Dendritic cell treated with granulocyte-macrophage colony-stimulating factor and Interleukin-4, amounts not matched to agents 40 ng/mL and 50 ng/mL, for 4 days (primary cell): Measurements from ENCODE around the gene DTX4.
A peak's percentile ranks its signal among the peaks of the same experiment; 100 is the strongest.

Source experiments
- H3K27ac Mint-ChIP-seq: one replicate; pipeline ENCODE4 v1.8.0; 2022; ENCODE audit warnings: mild to moderate bottlenecking, mixed read lengths
- H3K27me3 Mint-ChIP-seq: one replicate; pipeline ENCODE4 v1.8.0; 2022; ENCODE audit warnings: mild to moderate bottlenecking, mixed read lengths
- H3K36me3 Mint-ChIP-seq: one replicate; pipeline ENCODE4 v1.8.0; 2022; ENCODE audit warnings: low read depth, mixed read lengths
- H3K4me1 Mint-ChIP-seq: one replicate; pipeline ENCODE4 v1.8.0; 2022; ENCODE audit warnings: low read depth, mixed read lengths
- H3K4me3 Mint-ChIP-seq: one replicate; pipeline ENCODE4 v1.8.0; 2022; ENCODE audit warnings: mild to moderate bottlenecking, moderate library complexity, mixed read lengths
- H3K9me3 Mint-ChIP-seq: one replicate; pipeline ENCODE4 v1.8.0; 2022; ENCODE audit warnings: mixed read lengths
- intact Hi-C: fragments of 100-400 bp; cut with micrococcal nuclease; formaldehyde crosslinking; loops from one replicate; pipeline ENCODE4 v1.15.0; 2022

The DTX4 gene

DNA sequence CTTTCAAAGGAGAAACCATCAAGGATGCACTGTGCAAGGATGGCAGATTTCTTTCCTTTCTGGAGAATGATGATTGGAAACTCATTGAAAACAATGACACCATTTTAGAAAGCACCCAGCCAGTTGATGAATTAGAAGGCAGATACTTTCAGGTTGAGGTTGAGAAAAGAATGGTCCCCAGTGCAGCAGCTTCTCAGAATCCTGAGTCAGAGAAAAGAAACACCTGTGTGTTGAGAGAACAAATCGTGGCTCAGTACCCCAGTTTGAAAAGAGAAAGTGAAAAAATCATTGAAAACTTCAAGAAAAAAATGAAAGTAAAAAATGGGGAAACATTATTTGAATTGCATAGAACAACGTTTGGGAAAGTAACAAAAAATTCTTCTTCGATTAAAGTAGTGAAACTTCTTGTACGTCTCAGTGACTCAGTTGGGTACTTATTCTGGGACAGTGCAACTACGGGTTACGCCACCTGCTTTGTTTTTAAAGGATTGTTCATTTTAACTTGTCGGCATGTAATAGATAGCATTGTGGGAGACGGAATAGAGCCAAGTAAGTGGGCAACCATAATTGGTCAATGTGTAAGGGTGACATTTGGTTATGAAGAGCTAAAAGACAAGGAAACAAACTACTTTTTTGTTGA lies 19.5 kb upstream of the DTX4 start:
- Mint-ChIP-seq H3K36me3 (peaks cover 43% of the 10 kb centered on the region), H3K9me3 (no peaks in the 10 kb centered on the region), H3K4me3 (peak overlapping the region; percentile 24), H3K27me3 (no peaks in the 10 kb centered on the region), H3K27ac (peak overlapping the region; percentile 2), H3K4me1 (peaks cover 14% of the 10 kb centered on the region)
- intact Hi-C loops: no loop called here

DNA sequence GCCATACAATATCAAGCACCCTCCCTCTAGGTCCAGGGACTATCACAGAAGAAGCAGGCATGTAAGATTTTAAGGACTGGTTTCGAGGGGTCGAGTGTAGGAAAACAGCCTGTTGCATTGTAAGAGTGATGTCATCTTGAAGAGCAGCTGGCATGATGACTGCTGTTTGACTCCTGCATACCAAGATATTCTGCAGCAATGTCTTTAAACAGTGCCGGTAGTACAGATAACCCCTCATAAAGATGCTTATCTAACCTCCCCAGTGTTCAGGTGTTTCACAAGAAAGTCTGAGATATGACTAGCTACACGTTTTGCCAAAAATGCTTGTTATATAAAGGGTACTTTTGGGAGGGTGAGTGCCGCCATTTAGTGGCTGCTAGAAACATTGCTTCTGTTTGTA lies 17.3 kb upstream of the DTX4 start:
- Mint-ChIP-seq H3K9me3 (no peaks in the 10 kb centered on the region), H3K27me3 (no peaks in the 10 kb centered on the region), H3K36me3 (peaks cover 23% of the 10 kb centered on the region), H3K4me3 (no peak overlapping the region), H3K4me1 (peaks cover 26% of the 10 kb centered on the region), H3K27ac (no peak overlapping the region)
- intact Hi-C loops: loop anchor here (5.0 kb wide), 1 partner anchor 97 kb away; no protein-coding TSS in a partner anchor

DNA sequence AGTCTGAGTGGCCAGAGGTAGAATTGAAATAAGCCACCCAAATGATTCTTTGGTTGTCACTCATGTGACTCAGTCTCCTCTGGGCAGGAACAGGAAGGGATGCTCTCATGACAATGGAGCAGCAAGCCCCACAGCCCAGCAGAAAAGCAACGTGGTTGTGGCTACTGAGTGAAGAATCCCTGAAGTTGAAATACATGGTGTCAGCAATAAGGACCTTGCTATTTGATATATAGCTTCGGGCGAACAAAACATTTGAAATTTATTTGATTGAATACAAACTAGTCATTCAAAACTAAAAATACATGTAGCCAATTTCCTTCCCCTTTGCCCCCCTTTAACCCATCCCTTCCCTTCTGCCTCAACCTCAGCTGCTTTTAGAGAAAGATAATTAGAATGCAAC lies 14.5 kb upstream of the DTX4 start:
- Mint-ChIP-seq H3K4me1 (peaks cover 16% of the 10 kb centered on the region), H3K4me3 (no peak overlapping the region), H3K27ac (no peak overlapping the region), H3K27me3 (no peaks in the 10 kb centered on the region), H3K9me3 (no peaks in the 10 kb centered on the region), H3K36me3 (peaks cover 5% of the 10 kb centered on the region)
- intact Hi-C loops: loop anchor here (5.0 kb wide), 1 partner anchor 100 kb away; no protein-coding TSS in a partner anchor

DNA sequence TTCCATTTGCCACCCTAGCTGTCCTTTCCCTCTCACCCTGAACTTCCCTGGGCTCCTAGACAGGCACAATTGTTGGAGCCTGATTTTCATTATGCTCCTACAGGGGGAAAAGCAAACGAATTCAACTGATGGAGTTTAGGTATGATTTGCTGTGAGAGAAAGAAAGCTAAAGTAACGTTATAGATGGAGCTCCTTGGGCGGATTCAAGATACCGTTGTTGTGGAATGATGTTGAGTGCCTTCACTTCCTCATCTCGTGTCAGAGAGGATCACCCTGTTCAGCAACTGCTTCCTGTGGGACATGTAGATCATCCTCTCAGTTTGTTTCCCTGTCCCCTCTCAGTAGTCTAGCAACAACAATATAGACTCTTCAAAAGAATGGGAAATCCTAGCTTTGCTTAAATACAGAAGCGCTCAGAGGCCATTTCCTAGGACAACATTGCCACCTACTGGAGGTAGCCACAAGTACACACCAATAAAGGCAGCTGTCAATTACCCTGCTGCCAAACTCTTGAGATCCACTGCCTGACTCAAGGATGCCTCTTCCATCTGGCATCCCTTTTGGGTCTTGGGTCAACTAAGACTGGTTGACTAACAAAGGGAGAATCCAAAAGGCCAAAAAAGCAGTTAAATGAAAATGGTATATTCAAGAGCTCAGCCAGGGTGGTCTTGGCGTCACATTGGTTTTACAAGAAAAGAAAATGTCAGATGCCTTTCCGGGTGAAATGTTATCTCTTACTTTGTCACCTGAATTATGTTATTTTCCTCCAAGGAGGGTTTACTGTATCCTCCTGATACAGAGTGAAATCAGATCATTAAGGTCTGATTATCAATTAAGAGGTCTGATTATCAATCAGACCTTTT lies 13.5 kb upstream of the DTX4 start:
- intact Hi-C loops: loop anchor here (1.0 to 5.0 kb wide), 3 partner anchors 61 to 199 kb away; no protein-coding TSS in a partner anchor
- Mint-ChIP-seq H3K9me3 (no peaks in the 10 kb centered on the region), H3K36me3 (no peaks in the 10 kb centered on the region), H3K27me3 (peaks cover 2% of the 10 kb centered on the region), H3K27ac (peak overlapping the region; percentile 18), H3K4me3 (no peak overlapping the region), H3K4me1 (peaks cover 12% of the 10 kb centered on the region)

DNA sequence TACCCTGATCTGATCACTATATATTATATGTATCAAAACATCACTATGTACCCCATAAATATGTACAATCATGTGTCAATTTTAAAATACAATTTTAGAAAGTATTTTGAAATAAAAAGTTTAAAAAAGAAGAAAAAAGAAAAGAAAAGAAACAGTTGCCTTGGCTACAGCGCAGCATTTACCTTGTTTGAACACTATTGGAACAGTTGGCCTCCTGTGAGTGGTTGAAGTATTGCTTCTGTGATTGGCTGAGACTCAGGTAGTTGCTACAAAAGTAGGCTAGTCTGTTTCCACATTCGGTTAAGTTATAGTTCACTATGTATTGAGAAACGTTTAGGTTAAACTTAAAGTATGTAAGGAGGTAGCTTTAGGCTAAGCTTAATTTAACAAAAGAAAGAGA lies 7.9 kb upstream of the DTX4 start:
- no peaks in the 10 kb centered on the region for H3K9me3 Mint-ChIP-seq

DNA sequence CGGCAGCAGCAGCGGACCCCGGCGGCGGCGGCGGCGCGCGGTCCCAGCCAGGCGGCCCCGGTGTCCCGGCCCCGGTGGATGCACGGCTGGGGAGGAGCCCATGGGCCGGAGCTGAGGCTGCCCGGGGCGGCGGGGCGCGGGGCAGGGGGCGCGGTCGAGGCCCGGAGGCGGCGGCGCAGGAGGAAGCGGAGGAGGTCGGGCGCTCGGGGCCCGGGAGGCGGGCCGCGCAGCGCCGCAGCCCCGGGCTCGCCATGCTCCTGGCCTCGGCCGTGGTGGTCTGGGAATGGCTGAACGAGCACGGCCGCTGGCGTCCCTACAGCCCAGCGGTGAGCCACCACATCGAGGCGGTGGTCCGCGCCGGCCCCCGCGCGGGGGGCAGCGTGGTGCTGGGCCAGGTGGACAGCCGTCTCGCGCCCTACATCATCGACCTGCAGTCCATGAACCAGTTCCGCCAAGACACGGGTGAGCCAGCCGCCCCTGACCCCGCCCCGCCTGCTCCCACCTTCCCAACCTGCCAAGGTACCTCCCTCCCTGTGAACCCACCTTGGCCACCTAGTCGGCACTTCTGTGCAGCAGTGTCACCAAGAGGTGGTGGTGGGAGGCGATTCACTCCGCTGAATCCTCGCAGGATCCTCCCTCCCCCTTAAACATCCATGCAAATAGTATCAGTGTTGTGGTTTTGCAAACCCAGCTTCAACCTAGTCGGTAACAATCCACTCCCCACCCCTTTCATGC lies 580 bp downstream of the DTX4 start:
- intact Hi-C loops: loop anchor here (2.0 kb wide), 1 partner anchor 34 kb away; no protein-coding TSS in a partner anchor
- Mint-ChIP-seq H3K4me3 (peak overlapping the region; percentile 72), H3K4me1 (peaks cover 17% of the 10 kb centered on the region), H3K36me3 (no peaks in the 10 kb centered on the region), H3K27me3 (peaks cover 24% of the 10 kb centered on the region), H3K9me3 (no peaks in the 10 kb centered on the region), H3K27ac (peak overlapping the region; percentile 28)

More for the DNA sequence above, 7.9 kb upstream of the DTX4 start:
- intact Hi-C loops: no loop called here
- H3K4me3 Mint-ChIP-seq: no peak overlapping the region
- no peak overlapping the region for H3K27ac Mint-ChIP-seq
- H3K27me3 Mint-ChIP-seq: peaks cover 6% of the 10 kb centered on the region
- H3K4me1 Mint-ChIP-seq: no peaks in the 10 kb centered on the region
- no peaks in the 10 kb centered on the region for H3K36me3 Mint-ChIP-seq

DNA sequence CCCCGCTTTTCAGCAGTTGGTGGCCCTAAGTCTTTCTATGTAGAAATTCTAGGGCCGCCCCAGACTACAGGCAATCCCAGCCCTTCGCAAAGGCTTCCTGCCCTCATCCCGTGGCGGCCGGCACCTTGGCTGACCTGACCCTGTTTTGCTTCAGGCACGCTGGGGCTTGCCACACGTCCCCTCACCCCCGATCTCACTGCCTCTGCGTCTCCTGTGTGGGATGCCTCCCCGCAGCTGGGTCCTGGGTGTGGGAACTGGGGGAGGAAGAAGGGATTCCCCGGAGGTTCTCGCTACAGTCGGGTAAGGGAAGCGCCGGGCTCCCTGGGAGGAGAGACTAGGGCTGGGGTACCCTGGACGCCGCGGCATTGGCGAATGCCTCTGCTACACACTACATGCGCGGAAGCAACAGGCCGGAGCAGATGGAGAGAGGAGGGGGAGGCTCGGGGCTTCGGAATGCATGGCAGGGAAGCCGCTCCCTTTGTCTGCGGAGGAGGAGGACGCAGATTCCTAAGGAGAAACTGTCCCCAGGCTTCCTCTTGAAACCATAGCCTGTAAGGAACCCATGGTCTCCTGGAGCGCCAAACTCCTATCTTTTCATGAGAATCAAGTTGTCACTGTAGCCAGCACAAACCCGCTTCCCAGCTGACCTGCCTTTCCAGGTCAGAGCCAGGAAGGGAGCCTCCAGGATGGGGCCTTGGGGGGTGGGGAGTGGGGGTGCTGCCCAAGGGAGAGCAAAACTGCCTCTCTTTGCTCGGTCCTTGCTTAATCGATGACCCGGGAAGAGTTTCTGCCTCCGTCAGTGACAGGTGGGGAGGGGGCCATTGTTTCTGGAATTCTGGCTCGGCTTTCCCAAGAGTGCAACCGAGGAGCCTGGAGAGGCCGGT lies 1.4 kb downstream of the DTX4 start:
- intact Hi-C loops: loop anchor here (2.0 kb wide), 1 partner anchor 33 kb away; no protein-coding TSS in a partner anchor
- peak overlapping the region; percentile 72 for H3K4me3 Mint-ChIP-seq

DNA sequence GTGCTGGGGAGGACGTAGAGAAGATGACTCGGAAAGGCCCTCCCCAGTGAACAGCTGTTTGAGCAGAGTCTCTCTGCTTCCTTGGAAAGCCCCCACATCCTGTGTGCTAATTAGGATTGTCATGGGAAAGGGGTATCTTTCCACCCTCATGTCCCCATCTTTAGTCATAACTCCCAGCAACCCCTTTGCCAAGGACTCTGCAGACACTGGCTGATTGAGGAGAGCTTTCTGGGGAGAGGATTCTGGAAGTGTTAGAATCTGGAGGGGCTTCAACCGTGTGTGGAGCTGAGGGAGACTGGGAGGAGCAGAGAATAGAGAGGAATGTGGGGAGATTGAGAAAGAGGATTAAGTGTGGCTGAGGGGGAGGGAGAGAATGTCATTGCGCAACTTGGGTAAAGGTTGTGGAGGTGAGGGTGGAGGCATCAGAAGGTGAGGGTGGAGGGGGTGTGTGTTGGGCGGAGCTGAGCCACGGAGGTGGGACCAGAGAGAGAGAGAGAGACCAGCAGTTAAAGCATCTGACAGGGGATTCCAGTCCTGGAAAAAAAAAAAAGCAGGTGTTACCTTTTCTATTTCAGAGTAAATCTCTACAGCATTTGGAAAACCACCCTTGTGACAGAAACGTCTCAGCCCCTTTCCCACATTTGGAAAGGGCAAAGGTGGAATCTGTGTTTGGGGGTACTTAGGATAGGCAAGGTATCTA lies 2.2 kb downstream of the DTX4 start:
- no peak overlapping the region for H3K4me3 Mint-ChIP-seq
- no peaks in the 10 kb centered on the region for H3K36me3 Mint-ChIP-seq
- no peaks in the 10 kb centered on the region for H3K9me3 Mint-ChIP-seq
- intact Hi-C loops: loop anchor here (2.0 kb wide), 1 partner anchor 33 kb away; no protein-coding TSS in a partner anchor
- peaks cover 17% of the 10 kb centered on the region for H3K4me1 Mint-ChIP-seq
- H3K27me3 Mint-ChIP-seq: peaks cover 24% of the 10 kb centered on the region
- no peak overlapping the region for H3K27ac Mint-ChIP-seq

More for the DNA sequence above, 1.4 kb downstream of the DTX4 start:
- no peaks in the 10 kb centered on the region for H3K36me3 Mint-ChIP-seq
- H3K4me1 Mint-ChIP-seq: peaks cover 17% of the 10 kb centered on the region
- peaks cover 24% of the 10 kb centered on the region for H3K27me3 Mint-ChIP-seq
- H3K27ac Mint-ChIP-seq: peak overlapping the region; percentile 28
- H3K9me3 Mint-ChIP-seq: no peaks in the 10 kb centered on the region

DNA sequence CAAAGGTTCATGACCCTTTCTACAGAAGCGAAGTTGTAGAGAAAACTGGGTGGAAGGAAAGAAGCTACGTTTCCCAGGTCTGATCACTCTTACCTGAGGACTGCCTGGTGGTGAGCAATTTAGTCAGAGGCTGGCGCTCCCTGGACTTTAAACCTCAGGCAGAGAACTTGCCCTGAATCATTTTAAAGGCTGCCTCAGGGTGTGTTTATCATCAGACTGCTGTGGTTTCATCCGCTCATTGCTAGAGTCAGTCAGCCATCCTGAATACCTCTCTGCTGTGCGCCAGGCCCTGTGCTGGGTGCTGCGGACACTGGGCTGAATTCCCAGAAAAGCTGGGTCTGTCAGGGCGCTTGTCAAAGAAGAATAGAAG lies 2.7 kb downstream of the DTX4 start:
- no peaks in the 10 kb centered on the region for H3K9me3 Mint-ChIP-seq
- peaks cover 24% of the 10 kb centered on the region for H3K27me3 Mint-ChIP-seq
- H3K4me3 Mint-ChIP-seq: no peak overlapping the region
- H3K27ac Mint-ChIP-seq: no peak overlapping the region
- H3K4me1 Mint-ChIP-seq: peaks cover 17% of the 10 kb centered on the region
- intact Hi-C loops: no loop called here
- no peaks in the 10 kb centered on the region for H3K36me3 Mint-ChIP-seq

DNA sequence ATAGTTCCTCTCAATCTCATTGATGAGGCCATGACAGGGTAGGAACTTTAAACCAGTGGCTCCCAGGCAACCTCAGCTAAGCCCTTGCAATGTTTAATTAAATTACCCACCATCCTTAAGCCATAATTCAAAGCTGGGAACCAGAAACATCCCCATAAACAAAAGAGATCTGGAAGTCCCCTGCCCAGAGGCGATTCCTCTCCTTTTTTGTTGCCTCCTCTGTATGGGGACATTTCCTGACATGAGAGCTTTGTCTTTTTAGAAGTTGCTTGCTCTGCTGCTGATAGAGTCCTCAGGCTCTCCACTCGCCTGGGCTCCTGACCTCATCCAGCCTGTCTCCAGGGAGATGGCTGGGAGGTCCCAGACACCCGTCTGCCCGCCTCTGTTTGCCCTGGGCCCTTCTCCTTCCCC lies 3.2 kb downstream of the DTX4 start:
- H3K27me3 Mint-ChIP-seq: peaks cover 24% of the 10 kb centered on the region
- no peaks in the 10 kb centered on the region for H3K36me3 Mint-ChIP-seq
- H3K9me3 Mint-ChIP-seq: no peaks in the 10 kb centered on the region
- H3K4me1 Mint-ChIP-seq: peaks cover 17% of the 10 kb centered on the region
- intact Hi-C loops: no loop called here
- no peak overlapping the region for H3K27ac Mint-ChIP-seq
- H3K4me3 Mint-ChIP-seq: no peak overlapping the region

DNA sequence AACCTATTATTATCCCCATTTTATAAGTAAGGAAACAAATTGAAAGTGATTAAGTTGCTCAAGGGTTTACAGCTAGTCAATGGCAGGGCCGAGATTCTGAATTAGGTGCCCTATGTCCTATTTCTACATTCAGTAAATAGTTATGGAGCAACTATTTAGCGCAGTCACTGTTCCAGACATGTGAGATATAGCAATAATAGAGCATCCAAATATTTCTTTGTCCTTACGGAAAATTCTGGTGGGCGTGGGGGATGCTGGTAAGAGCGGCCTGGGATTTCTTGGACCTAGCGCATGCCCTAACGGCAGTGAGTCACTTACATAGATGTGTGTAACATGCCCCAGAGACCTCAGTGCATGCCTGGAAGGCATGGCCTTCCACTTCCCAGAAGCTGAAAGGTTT lies 4.4 kb downstream of the DTX4 start:
- no peaks in the 10 kb centered on the region for H3K9me3 Mint-ChIP-seq
- H3K4me3 Mint-ChIP-seq: no peak overlapping the region
- intact Hi-C loops: no loop called here
- H3K27ac Mint-ChIP-seq: no peak overlapping the region
- peaks cover 17% of the 10 kb centered on the region for H3K4me1 Mint-ChIP-seq
- H3K36me3 Mint-ChIP-seq: no peaks in the 10 kb centered on the region
- H3K27me3 Mint-ChIP-seq: peaks cover 24% of the 10 kb centered on the region

DNA sequence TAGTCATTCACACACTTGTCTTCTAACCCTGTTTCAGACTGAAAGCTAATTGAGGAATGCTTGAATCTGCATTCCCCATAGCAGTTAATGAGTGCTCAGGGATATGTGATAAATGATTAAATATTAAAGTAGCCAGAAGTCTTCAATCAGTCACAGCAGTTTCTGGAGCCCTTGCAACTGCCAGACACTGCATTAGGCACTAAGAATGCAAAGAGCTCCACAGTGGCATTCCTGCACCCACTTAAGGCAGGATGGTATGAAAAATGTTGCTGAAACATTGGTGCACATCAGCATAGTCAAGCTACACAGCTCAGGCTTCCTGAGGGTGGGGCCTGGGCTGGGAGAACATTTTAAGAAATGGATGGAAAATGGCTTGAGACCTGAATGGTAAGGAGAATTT lies 6.5 kb downstream of the DTX4 start:
- Mint-ChIP-seq H3K4me1 (peaks cover 8% of the 10 kb centered on the region), H3K27ac (no peak overlapping the region), H3K36me3 (peaks cover 5% of the 10 kb centered on the region), H3K27me3 (peaks cover 16% of the 10 kb centered on the region), H3K9me3 (no peaks in the 10 kb centered on the region), H3K4me3 (no peak overlapping the region)
- intact Hi-C loops: no loop called here

DNA sequence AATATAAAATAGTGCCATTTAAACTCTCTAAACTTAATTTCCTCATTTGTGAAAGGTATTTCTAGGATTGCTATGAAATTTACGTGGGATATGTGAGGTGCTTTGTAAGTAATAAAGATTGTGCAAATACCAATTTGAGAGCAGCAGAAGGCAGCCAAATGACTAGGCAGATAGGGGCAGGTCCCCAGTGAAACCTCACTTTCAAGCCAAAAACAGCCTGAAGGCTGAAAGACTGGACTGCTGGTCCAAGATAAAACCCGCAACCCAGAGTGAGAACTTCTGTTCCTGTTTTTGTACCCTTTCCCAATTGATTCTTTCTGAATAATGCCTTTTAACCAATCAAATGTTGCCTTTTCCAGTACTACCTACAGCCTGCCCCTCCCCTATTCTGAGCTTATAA lies 7.2 kb downstream of the DTX4 start:
- intact Hi-C loops: no loop called here
- H3K27me3 Mint-ChIP-seq: peaks cover 10% of the 10 kb centered on the region
- peaks cover 5% of the 10 kb centered on the region for H3K36me3 Mint-ChIP-seq
- H3K9me3 Mint-ChIP-seq: no peaks in the 10 kb centered on the region
- peaks cover 2% of the 10 kb centered on the region for H3K4me1 Mint-ChIP-seq
- no peak overlapping the region for H3K27ac Mint-ChIP-seq
- H3K4me3 Mint-ChIP-seq: no peak overlapping the region
